ENCODE results near the gene FAM200A.
A peak's percentile ranks its signal among the peaks of the same experiment; 100 is the strongest.
"Not testable (repeated sequence)": the region's sequence is repeated elsewhere in the genome, so short reads cannot be mapped to it uniquely, and the experiment has no call there.

The FAM200A gene

DNA sequence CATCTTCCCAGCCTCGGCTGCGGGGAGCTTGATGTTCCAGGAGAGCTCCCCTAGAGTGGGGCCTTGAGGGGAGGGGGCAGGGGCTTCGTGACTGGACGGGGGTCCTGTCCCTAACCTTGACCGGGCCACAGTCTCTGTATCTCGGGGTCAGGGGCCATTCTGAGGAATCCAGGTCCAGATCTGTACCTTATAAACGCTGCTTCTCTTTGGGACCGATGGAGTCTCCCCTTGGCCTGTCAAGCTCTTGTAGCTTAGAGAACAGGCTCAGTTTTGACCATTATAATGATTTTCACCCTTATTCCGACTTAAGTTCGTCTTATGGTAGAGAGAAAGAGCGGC is 46.6 kb downstream of the FAM200A start:
- no peaks in the 10 kb centered on the region for H3K27me3 ChIP-seq

DNA sequence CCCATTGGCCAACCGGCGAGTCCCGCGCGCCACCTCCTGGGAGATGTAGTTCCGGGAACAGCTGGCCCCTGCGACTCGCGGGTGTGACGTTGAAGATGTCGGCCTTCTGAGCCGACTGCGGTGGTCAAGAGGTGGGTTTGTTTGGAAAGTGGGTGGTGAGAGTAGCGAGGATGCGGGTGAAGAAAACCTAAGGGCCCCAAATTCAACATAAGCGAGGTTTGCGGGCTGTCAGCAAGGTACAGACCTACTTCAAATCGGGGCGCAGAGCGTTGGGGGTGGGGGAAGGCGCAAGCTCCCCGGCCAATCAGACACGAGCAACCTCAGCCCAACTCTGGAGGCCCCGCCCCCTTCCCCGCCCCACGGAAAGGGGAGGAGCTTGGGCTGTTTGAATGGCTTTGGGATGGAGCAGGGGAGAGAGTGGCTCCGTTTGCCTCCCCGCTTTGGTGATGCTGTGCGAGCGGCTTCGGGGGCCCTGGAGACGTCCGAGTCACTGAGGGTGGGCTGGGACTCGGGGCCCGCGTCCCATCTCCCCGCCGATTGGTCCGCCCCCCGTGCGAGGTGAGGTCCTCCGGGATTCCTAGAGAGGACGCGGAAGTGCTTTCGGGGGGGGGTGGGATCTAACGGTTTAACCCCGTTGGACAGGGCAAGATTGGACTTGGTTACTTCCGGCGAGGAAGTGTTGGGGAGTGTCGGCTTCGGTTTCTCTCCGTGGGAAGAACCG is 47.2 kb downstream of the FAM200A start, which contains the start of gene ZKSCAN5:
ZKSCAN5 (plus strand) TSS at position 60 of the 721 bp plus-strand sequence. CDS start 1,383 bp downstream, outside the sequence.
- intact Hi-C loops (cut with DNase I; ENCODE audit: low total_unique reads), result loop anchor here (5.0 kb wide), 2 partner anchors 37 to 53 kb away; partner anchors contain the start of genes ATP5MF and ZNF655
- peak; percentile 98 to 99 for DNase-seq
- Histone ChIP-seq H3K4me3 (peak within 1 kb of the TSS; percentile 60 to 68), H3K4me1 (peaks cover 5 to 40% (median 26%) of the 10 kb centered on the region in 4 donors), H3K27ac (peak within 1 kb of the TSS; percentile 78 to 95), H3K27me3 (no peaks in the 10 kb centered on the region), H3K9me3 (no peaks in the 10 kb centered on the region), H3K36me3 (no peaks in the 10 kb centered on the region)
- TF ChIP-seq, protein P1, sequence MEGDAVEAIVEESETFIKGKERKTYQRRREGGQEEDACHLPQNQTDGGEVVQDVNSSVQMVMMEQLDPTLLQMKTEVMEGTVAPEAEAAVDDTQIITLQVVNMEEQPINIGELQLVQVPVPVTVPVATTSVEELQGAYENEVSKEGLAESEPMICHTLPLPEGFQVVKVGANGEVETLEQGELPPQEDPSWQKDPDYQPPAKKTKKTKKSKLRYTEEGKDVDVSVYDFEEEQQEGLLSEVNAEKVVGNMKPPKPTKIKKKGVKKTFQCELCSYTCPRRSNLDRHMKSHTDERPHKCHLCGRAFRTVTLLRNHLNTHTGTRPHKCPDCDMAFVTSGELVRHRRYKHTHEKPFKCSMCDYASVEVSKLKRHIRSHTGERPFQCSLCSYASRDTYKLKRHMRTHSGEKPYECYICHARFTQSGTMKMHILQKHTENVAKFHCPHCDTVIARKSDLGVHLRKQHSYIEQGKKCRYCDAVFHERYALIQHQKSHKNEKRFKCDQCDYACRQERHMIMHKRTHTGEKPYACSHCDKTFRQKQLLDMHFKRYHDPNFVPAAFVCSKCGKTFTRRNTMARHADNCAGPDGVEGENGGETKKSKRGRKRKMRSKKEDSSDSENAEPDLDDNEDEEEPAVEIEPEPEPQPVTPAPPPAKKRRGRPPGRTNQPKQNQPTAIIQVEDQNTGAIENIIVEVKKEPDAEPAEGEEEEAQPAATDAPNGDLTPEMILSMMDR (IDR thresholded peaks at IDR 0.05), result no peak

More for the DNA sequence above, 46.6 kb downstream of the FAM200A start:
- Histone ChIP-seq H3K36me3 (no peaks in the 10 kb centered on the region), H3K27ac (peak overlapping the region; percentile 78 to 95), H3K4me1 (peaks cover 5 to 40% (median 26%) of the 10 kb centered on the region in 4 donors), H3K4me3 (peak overlapping the region; percentile 60 to 68), H3K9me3 (no peaks in the 10 kb centered on the region)
- TF ChIP-seq, protein P1 (IDR thresholded peaks at IDR 0.05), result no peak
- intact Hi-C loops (cut with DNase I; ENCODE audit: low total_unique reads), result no loop called here
- no peak for DNase-seq

DNA sequence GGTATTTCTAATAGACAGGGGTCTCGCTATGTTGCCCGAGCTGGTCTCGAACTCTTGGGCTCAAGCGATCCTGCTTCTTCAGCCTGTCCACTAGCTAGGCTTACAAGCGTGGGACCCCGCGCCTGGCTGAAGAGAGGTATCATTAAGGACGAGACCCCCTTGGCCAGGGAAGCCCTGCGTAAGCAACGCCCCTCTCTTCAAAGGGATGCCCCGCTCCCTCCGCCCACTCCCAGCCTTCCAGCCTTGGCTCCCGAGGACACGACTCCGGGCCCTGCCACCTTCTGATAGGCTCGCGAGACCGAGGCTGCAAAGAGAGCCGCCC is 47.7 kb downstream of the FAM200A start:
- Histone ChIP-seq H3K27ac (peak overlapping the region; percentile 78 to 95), H3K4me1 (peaks cover 5 to 40% (median 28%) of the 10 kb centered on the region in 4 donors), H3K36me3 (no peaks in the 10 kb centered on the region), H3K9me3 (no peaks in the 10 kb centered on the region), H3K4me3 (peak overlapping the region; percentile 60 to 68), H3K27me3 (no peaks in the 10 kb centered on the region)
- TF ChIP-seq, protein P1 (IDR thresholded peaks at IDR 0.05), result no peak
- no peak for DNase-seq
- intact Hi-C loops (cut with DNase I; ENCODE audit: low total_unique reads), result loop anchor here (5.0 kb wide), 2 partner anchors 37 to 53 kb away; partner anchors contain the start of genes ATP5MF and ZNF655

DNA sequence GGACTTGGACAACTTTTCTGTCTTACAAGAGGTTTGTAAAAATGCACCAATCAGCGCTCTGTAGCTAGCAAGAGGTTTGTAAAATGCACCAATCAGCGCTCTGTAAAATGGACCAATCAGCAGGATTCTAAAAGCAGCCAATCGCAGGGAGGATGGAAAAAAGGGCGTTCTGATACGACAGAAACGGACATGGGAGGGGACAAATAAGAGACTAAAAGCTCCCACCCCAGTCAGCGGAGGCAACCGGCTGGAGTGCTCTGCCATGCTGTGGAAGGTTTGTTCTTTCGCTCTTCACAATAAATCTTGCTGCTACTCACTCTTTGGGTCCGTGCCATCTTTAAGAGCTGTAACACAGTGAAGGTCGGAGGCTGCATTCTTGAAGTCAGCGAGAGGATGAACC is 50.7 kb downstream of the FAM200A start:
- Histone ChIP-seq H3K36me3 (peaks cover 6 to 23% (median 23%) of the 10 kb centered on the region in 3 donors), H3K4me1 (peaks cover 5 to 45% (median 34%) of the 10 kb centered on the region in 4 donors), H3K4me3 (peak overlapping the region in 1 of 2 donors; percentile 90), H3K27ac (peak overlapping the region in 1 of 2 donors; percentile 97)
- H3K9me3 ChIP-seq, H3K27me3 ChIP-seq: not testable (repeated sequence)
- peak in 1 of 2 donors; percentile 38 for DNase-seq
- intact Hi-C loops (cut with DNase I; ENCODE audit: low total_unique reads), result loop anchor here (5.0 kb wide), 2 partner anchors 34 to 56 kb away; partner anchors contain the start of genes ATP5MF and ZNF655

DNA sequence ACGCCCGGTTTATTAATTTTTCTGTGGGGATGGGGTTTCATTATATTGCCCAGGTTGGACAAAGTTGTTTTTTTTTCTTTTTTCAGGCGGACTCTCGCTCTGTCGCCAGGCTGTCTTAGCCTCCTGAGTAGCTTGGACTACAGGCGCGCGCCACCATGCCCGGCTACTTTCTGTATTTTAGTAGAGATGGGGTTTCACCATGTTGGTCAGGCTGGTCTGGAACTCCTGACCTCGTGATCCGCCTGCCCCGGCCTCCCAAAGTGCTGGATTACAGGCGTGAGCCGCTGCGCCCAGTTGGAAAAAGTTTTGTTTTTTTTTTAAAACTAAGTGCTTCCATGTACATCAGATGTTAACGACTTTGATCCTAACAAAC is 51.3 kb downstream of the FAM200A start:
- Histone ChIP-seq H3K27me3 (no peaks in the 10 kb centered on the region), H3K36me3 (peaks cover 12 to 30% (median 29%) of the 10 kb centered on the region in 3 donors), H3K4me1 (peaks cover 0 to 39% (median 28%) of the 10 kb centered on the region in 4 donors), H3K27ac (peak overlapping the region; percentile 95 to 97), H3K9me3 (no peaks in the 10 kb centered on the region), H3K4me3 (peak overlapping the region; percentile 90 to 96)
- peak in 1 of 2 donors; percentile 61 for DNase-seq
- intact Hi-C loops (cut with DNase I; ENCODE audit: low total_unique reads), result loop anchor here (5.0 kb wide), 2 partner anchors 33 to 57 kb away; partner anchors contain the start of genes ATP5MF and ZNF655
- TF ChIP-seq, protein P1 (IDR thresholded peaks at IDR 0.05), result no peak

All from tibial artery (tissue), 4 donors.